T-helper 1 cell treated with Interleukin-12 subunit alpha and Interleukin-12 subunit beta and Interleukin-4 antibody, amounts not matched to agents 30 μg/mL and 1 μg/mL, for 36 hours (primary cell): ENCODE data around the gene ZC3H15.

Experiments
- H3K27ac Mint-ChIP-seq: one replicate; pipeline ENCODE4 v1.8.0; 2021; ENCODE audit warnings: mild to moderate bottlenecking, mixed read lengths
- H3K27me3 Mint-ChIP-seq: one replicate; pipeline ENCODE4 v1.8.0; 2021; ENCODE audit warnings: low read depth, mixed read lengths
- H3K36me3 Mint-ChIP-seq: one replicate; pipeline ENCODE4 v1.8.0; 2021; ENCODE audit warnings: low read depth, mixed read lengths
- H3K4me1 Mint-ChIP-seq: one replicate; pipeline ENCODE4 v1.8.0; 2021; ENCODE audit warnings: low read depth, mixed read lengths
- H3K4me3 Mint-ChIP-seq: one replicate; pipeline ENCODE4 v1.8.0; 2021; ENCODE audit warnings: mild to moderate bottlenecking, moderate library complexity, mixed read lengths
- H3K9me3 Mint-ChIP-seq: one replicate; pipeline ENCODE4 v1.8.0; 2021; ENCODE audit warnings: mixed read lengths

ZC3H15 gene

DNA sequence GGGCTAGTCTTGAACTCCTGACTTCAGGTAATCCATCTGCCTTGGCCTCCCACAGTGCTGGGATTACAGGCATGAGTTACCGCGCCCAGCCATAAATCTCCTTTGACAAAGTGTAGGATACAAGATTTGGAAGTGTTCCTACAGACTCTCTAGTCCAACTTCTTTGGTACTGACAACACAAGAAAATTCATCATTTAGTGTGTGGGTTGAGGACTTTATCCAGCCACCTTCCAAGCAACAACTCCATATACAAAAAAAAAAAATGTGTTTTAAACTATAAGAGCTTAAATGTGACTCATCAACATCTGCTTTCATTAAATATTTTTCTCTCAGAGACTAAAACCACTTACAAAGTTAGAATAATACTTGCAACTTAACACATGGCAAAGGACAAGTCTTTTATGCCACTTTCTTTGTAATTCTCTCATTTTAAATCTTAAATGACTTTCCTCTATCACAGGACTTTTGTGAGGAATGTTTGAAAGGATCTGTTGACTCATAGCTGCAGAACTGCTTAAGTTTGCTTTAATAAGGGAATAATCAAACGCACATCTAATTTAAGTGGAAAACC lies 57.6 kb downstream of the ZC3H15 start:
- Mint-ChIP-seq H3K4me1 (no peaks in the 10 kb centered on the region), H3K27ac (no peak overlapping the region), H3K36me3 (no peaks in the 10 kb centered on the region), H3K27me3 (peaks cover 7% of the 10 kb centered on the region), H3K4me3 (no peak overlapping the region), H3K9me3 (no peaks in the 10 kb centered on the region)

GRCh38 chr2:186544255-186544675 lies 58.2 kb downstream of the ZC3H15 start:
- H3K27me3 Mint-ChIP-seq, result peaks cover 7% of the 10 kb centered on the region
- H3K4me3 Mint-ChIP-seq, result no peak overlapping the region
- H3K36me3 Mint-ChIP-seq, result no peaks in the 10 kb centered on the region
- no peaks in the 10 kb centered on the region for H3K9me3 Mint-ChIP-seq
- H3K27ac Mint-ChIP-seq, result no peak overlapping the region
- no peaks in the 10 kb centered on the region for H3K4me1 Mint-ChIP-seq

- H3K36me3 Mint-ChIP-seq, result no peaks in the 10 kb centered on the region
- H3K27ac Mint-ChIP-seq, result no peak overlapping the region
- no peaks in the 10 kb centered on the region for H3K4me1 Mint-ChIP-seq
- no peaks in the 10 kb centered on the region for H3K9me3 Mint-ChIP-seq
- peaks cover 4% of the 10 kb centered on the region for H3K27me3 Mint-ChIP-seq
- H3K4me3 Mint-ChIP-seq, result no peak overlapping the region
Observed at GRCh38 chr2:186546846-186547245, 60.8 kb downstream of the ZC3H15 start.

DNA sequence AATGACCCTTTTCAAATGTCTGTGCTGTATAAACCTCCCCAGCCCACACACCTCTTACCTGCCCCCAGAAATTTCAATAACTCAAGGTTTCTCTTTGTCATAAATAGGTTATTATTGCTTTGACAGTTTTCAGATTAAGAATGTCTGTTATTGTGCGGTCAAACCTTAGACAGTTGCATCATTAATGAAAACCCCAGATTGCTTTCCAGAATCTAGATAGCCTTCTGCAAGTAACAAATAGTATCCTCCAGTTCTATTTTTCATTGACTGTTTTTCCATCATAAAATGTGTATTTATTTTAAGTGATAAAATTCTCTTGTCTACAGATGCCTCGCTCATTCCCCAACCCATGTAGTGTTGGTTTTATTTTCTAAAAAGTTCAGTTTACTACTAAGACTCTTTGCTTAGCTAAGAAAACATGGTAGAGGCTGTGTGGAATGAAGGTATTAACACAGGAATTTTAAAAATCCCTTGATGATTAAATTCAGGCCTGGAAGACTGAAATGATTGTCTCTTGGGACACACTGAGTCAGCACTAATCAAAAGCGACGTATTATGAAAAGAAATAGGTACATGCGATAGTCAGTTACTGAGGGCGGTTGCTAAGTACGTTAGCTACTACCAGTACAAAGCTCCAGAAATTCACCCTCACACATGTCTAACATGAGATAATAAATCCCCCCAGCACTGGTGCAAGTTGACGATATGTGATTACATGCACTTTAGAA lies 65.4 kb downstream of the ZC3H15 start:
- H3K27me3 Mint-ChIP-seq, result no peaks in the 10 kb centered on the region
- H3K9me3 Mint-ChIP-seq, result no peaks in the 10 kb centered on the region
- no peaks in the 10 kb centered on the region for H3K36me3 Mint-ChIP-seq
- H3K4me3 Mint-ChIP-seq, result no peak overlapping the region
- H3K27ac Mint-ChIP-seq, result no peak overlapping the region
- H3K4me1 Mint-ChIP-seq, result no peaks in the 10 kb centered on the region

DNA sequence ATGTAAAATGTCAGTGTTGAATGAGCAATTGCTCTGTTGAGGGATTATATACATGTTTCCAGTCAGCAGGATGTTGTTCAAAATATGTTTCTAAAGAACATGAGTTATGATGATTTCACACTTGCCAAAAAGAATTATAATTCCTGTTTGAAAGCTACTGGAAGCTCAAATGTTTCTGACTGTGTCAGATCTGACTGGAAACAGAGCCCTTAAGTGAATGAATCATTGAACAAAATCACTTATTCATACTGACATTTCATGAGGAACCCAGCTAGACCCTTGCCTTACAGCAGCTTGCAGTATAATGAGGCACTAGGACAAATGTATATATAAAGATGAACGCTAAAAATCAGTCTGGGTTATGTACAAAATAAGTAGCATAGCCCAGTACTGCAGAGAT lies 68.4 kb downstream of the ZC3H15 start:
- H3K27me3 Mint-ChIP-seq, result no peaks in the 10 kb centered on the region
- H3K36me3 Mint-ChIP-seq, result no peaks in the 10 kb centered on the region
- no peaks in the 10 kb centered on the region for H3K9me3 Mint-ChIP-seq
- no peak overlapping the region for H3K27ac Mint-ChIP-seq
- H3K4me1 Mint-ChIP-seq, result no peaks in the 10 kb centered on the region
- no peak overlapping the region for H3K4me3 Mint-ChIP-seq

DNA sequence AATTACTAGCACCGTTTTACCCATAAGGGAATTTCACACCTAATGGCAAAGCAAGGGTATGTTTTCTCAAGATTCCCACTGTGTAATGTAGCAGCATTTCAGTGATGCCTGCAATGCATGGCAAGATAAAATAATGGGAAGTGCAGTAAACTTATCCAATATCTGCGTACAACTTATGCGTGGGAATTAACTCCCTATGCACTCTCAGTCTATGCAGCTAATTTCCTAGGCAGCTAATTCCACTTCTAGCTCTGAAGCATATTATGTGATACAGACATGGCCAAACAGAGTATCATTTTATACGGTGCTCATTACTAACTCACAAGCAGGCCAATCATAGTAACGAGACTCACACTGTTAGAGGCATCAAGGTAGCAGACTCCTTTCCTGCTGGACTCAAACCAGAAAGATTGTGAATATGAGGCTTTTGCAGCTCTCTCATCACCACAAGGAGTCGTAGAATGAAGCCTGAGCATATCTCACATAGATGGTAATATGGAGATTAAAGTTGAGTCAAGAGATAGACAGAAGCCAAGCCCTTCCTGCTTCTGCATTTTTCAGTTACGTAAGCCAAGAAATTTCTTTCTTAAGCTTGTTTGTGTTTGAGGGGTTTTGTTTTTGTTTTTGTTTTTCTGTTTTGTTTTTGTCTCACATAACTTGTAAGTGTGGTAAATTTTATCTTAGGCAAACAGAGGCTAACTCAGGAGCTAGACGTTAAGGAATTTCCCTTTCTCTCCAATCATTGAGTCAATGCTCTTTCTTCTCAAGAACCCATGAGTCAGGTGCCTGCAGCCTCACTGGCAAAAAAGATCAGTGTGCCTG lies 69.0 kb downstream of the ZC3H15 start:
- Mint-ChIP-seq H3K9me3 (no peaks in the 10 kb centered on the region), H3K27me3 (no peaks in the 10 kb centered on the region), H3K4me3 (no peak overlapping the region), H3K36me3 (no peaks in the 10 kb centered on the region), H3K27ac (no peak overlapping the region), H3K4me1 (no peaks in the 10 kb centered on the region)

DNA sequence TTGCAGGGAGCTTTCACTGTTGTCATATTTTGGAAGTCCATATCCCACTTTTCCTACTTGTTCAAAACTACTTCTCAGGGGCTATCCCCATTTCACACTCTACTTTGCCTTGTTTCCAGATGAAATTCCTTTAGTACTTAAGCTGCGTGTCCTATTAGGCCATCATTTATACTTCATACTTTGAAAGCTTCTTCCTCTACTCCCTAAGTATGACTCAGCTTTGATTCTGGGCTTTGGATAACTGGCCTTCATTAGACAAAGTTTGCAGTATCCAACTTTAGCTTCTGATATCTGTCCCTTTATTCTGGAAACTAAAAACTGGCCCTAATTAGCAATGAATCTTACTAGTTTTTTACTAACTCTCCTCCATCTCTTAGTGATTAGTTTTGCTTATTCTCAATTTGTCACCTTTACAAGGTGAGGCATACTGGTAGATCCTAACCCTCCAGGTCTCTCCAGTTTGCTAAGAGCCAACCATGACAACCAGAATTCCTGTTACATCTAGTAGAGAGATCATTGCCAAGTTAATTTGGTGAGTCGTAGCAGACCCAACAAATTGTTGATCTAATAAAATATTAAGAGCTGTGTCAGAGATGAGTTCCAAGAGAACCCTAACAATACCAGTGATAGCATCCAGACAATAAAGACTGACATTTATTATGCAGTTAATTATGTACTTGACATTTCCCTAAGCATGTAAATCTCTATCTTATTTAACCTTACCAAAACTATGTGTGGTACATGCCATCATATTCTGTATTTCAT lies 72.6 kb downstream of the ZC3H15 start:
- Mint-ChIP-seq H3K4me3 (no peak overlapping the region), H3K4me1 (no peaks in the 10 kb centered on the region), H3K36me3 (no peaks in the 10 kb centered on the region), H3K27me3 (peaks cover 4% of the 10 kb centered on the region), H3K27ac (no peak overlapping the region), H3K9me3 (no peaks in the 10 kb centered on the region)
